Breast epithelium (tissue), 4 donors: ENCODE measurements around the gene CCDC116. TPM values are rescaled to one million over a fixed set of nuclear protein-coding genes. Genes with fewer than 3 reads are reported as not detected.
"Not testable (repeated sequence)": the region's sequence is repeated elsewhere in the genome, so short reads cannot be mapped to it uniquely, and the experiment has no call there.

Experiments used
- DNase-seq, 2 donors: peaks; one replicate each; pipeline ENCODE4 v3.0.0-alpha.2; 2019; ENCODE audit warnings: low spot score in 2 of 2
- H3K27ac ChIP-seq, 2 donors: fragments of 200-600 bp; sonication (generic) in 1 of 2; one replicate each; pipeline ENCODE4 v1.5.1; 2016 to 2019; ENCODE audit warnings: mild to moderate bottlenecking in 1 of 2
- H3K27me3 ChIP-seq, 2 donors: fragments of 200-600 bp; sonication (generic) in 1 of 2; one replicate each; pipeline versions ENCODE4 v1.5.1 to v1.6.0; 2017 to 2019; ENCODE audit warnings: control low read depth in 1 of 2, mild to moderate bottlenecking in 1 of 2
- H3K36me3 ChIP-seq: fragments of 200-600 bp; one replicate; pipeline ENCODE4 v1.5.1; 2019
- H3K4me1 ChIP-seq, 2 donors: fragments of 200-600 bp; sonication (generic); one replicate each; pipeline ENCODE4 v1.5.1; 2016 to 2019; ENCODE audit warnings: control low read depth in 1 of 2
- H3K4me3 ChIP-seq, 3 donors: fragments of 200-600 bp; sonication (generic); 1 replicate in 2 of 3; 2 replicates in 1 of 3; pipeline ENCODE4 v1.5.1; 2016 to 2019; ENCODE audit warnings: mild to moderate bottlenecking in 3 of 3, moderate library complexity in 2 of 3
- H3K9me3 ChIP-seq, 2 donors: fragments of 200-600 bp; sonication (generic) in 1 of 2; one replicate each; pipeline ENCODE4 v1.5.1; 2016 to 2019; ENCODE audit warnings: control low read depth in 1 of 2
- CTCF ChIP-seq, 3 donors: fragments of 450-650 bp; IDR thresholded peaks; one replicate each; pipeline ENCODE4 v1.5.1; 2016 to 2017; ENCODE audit warnings: antibody characterized with exemption in 3 of 3, mild to moderate bottlenecking in 3 of 3, moderate library complexity in 3 of 3
- POLR2A ChIP-seq: fragments of 450-650 bp; IDR thresholded peaks from one replicate; pipeline ENCODE4 v1.6.1; 2016; ENCODE audit warnings: antibody characterized with exemption, mild to moderate bottlenecking, moderate library complexity
- POLR2AphosphoS5 ChIP-seq, 3 donors: sonication (generic); formaldehyde crosslinking; IDR thresholded peaks; one replicate each; pipeline ENCODE4 v1.6.1; 2017; ENCODE audit warnings: antibody characterized with exemption in 3 of 3
- intact Hi-C: fragments of 100-400 bp; cut with DNase I; formaldehyde crosslinking; loops from one replicate; pipeline ENCODE4 v1.15.1; 2023; ENCODE audit warnings: low total_unique reads
- total RNA-seq, 3 donors: library from RNA; depleted of rRNA; stranded (reverse); fragments of >200 nt; gene quantifications; one replicate each; pipeline ENCODE4 v1.1.0, GENCODE V29; 2016

CCDC116 gene
- total RNA-seq, 3 donors from 2014 or later: 0.15 to 0.33 TPM; not detected in 1

- DNase-seq: no peak
- Histone ChIP-seq H3K4me1 (no peaks in the 10 kb centered on the region), H3K4me3 (no peak overlapping the region), H3K27ac (no peak overlapping the region), H3K9me3 (no peaks in the 10 kb centered on the region), H3K27me3 (no peaks in the 10 kb centered on the region), H3K36me3 (no peaks in the 10 kb centered on the region)
- intact Hi-C loops: no loop called here
- TF ChIP-seq POLR2A: no peak
- TF ChIP-seq CTCF (IDR thresholded peaks at IDR 0.05): no peak
- TF ChIP-seq POLR2AphosphoS5 (IDR thresholded peaks at IDR 0.05): no peak
These were observed 41.2 kb downstream of the CCDC116 start for GRCh38 chr22:21673534-21674321.

GRCh38 chr22:21674638-21675245 lies 42.2 kb downstream of the CCDC116 start:
- Histone ChIP-seq H3K27ac (no peak overlapping the region), H3K9me3 (no peaks in the 10 kb centered on the region), H3K4me1 (no peaks in the 10 kb centered on the region), H3K27me3 (no peaks in the 10 kb centered on the region), H3K36me3 (no peaks in the 10 kb centered on the region), H3K4me3 (no peak overlapping the region)
- DNase-seq: no peak
- TF ChIP-seq POLR2AphosphoS5 (IDR thresholded peaks at IDR 0.05): no peak
- TF ChIP-seq CTCF (IDR thresholded peaks at IDR 0.05): no peak
- no peak for TF ChIP-seq POLR2A
- intact Hi-C loops: no loop called here

- no peaks in the 10 kb centered on the region for H3K4me1 ChIP-seq
- no peaks in the 10 kb centered on the region for H3K27me3 ChIP-seq
- TF ChIP-seq CTCF (IDR thresholded peaks at IDR 0.05): no peak
- TF ChIP-seq POLR2AphosphoS5 (IDR thresholded peaks at IDR 0.05): no peak
- TF ChIP-seq POLR2A: no peak
- intact Hi-C loops: no loop called here
- DNase-seq: no peak
- no peak overlapping the region for H3K27ac ChIP-seq
- no peaks in the 10 kb centered on the region for H3K9me3 ChIP-seq
- no peak overlapping the region for H3K4me3 ChIP-seq
- H3K36me3 ChIP-seq: no peaks in the 10 kb centered on the region
These were observed 45.3 kb downstream of the CCDC116 start for GRCh38 chr22:21677606-21678443.

GRCh38 chr22:21678842-21679241 lies 46.3 kb downstream of the CCDC116 start:
- H3K27ac ChIP-seq, H3K36me3 ChIP-seq, H3K4me1 ChIP-seq, H3K4me3 ChIP-seq, H3K9me3 ChIP-seq, intact Hi-C loops, DNase-seq, H3K27me3 ChIP-seq: not testable (repeated sequence)

- H3K4me3 ChIP-seq: no peak overlapping the region
- no peak for TF ChIP-seq POLR2AphosphoS5 (IDR thresholded peaks at IDR 0.05)
- TF ChIP-seq POLR2A: no peak
These were observed 46.8 kb downstream of the CCDC116 start for GRCh38 chr22:21679383-21679782.

More at GRCh38 chr22:21679383-21679782, 46.8 kb downstream of the CCDC116 start:
- intact Hi-C loops: no loop called here
- no peaks in the 10 kb centered on the region for H3K9me3 ChIP-seq
- no peak for DNase-seq
- H3K36me3 ChIP-seq: no peaks in the 10 kb centered on the region
- H3K27me3 ChIP-seq: no peaks in the 10 kb centered on the region
- H3K27ac ChIP-seq: no peak overlapping the region
- no peaks in the 10 kb centered on the region for H3K4me1 ChIP-seq
